ENCODE data around the gene ZFPM1.

DNA sequence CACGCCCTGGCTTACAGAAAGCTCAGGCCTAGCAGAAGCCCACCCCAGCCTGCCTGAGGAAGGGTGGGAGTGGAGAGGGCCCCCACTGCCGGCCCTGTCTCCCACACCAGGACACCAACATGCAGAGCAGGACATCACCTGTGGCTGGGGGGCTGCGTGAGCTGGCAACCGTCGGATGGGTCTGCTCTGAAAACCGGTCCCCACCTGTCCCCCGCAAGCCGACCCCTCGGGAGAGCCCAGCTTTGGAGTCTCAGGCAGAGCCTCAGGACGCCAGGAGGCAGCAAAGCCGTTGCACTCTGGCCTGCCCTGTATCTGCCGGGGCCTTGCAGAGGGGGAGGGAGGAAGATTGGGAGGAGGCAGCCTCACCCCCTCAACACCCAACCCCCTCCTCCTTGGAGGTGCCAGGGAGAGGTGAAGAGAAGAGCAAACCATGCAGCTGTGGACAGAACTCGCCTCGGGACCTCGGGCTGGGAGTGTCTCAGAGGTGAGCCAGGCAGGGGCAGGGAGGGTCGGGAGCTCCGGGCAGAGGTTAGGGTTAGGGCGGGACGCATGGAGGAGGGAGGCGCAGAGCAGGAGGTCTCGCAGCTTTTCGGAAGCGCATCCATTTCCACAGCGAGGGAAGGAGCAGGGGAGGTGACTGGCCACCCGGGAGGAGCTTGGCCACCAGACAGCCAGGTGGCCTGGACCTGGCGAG, 86.7 kb downstream of the ZFPM1 start:
- TF ChIP-seq EZH2phosphoT487 (IDR thresholded peaks at IDR 0.05; ENCODE audit: borderline replicate concordance, low read depth) = no peak
- no peak for TF ChIP-seq MXI1 (IDR thresholded peaks at IDR 0.05; ENCODE audit: low read depth, low read length)

Data from SK-N-SH (cell line).